K562 (cell line): Measurements from ENCODE around the gene PCDH9. TPM values are rescaled to one million over a fixed set of nuclear protein-coding genes. Genes with fewer than 3 reads are reported as not detected.
A peak's percentile ranks its signal among the peaks of the same experiment; 100 is the strongest.

Experiments
- ATAC-seq: fragments of 200-7000 bp; cut with Tn5 transposase; 3 replicates; pipeline ENCODE4 v1.9.1; 2020; ENCODE audit warnings: moderate library complexity
- BruUV-seq: library from RNA; stranded (reverse); fragments of 400-500 nt; replicated peaks from 2 replicates; lab custom pipeline; 2021; lab: Mats Ljungman, UMichigan
- CTCF ChIA-PET: fragments of 300-600 bp; formaldehyde crosslinking; extraction: SDS; loops from one replicate; lab custom pipeline; 2021; ENCODE audit warnings: low intra/inter-chr PET ratio; lab: Yijun Ruan, JAX
- POLR2A ChIA-PET: fragments of 300-600, 350-650 bp; sonication (Branson Sonifier 250); formaldehyde crosslinking; extraction: SDS; loops from one replicate; lab custom pipeline; 2021; ENCODE audit warnings: antibody characterized with exemption, inconsistent platforms; lab: Yijun Ruan, JAX
- DNase-seq, 4 experiments: peaks; one replicate each; pipeline versions ENCODE4 v3.0.0 to v3.0.0-alpha.2; 2011 to 2018; ENCODE audit warnings: low spot score in 3 of 4, mixed read lengths in 3 of 4; ENCODE audit errors: extremely low read depth in 1 of 4
- FAIRE-seq: peaks from 2 replicates; lab custom pipeline; 2011; peaks lifted over from hg19 to GRCh38; lab: Jason Lieb, UNC
- H2AFZ ChIP-seq: 2 replicates; pipeline ENCODE4 v1.6.0; 2011; ENCODE audit warnings: low read depth, low read length, control low read depth, inconsistent platforms
- H3K27ac ChIP-seq: fragments of 200-600 bp; 3 replicates; pipeline ENCODE4 v1.8.0; 2011; ENCODE audit warnings: low read depth, mild to moderate bottlenecking, control low read depth, inconsistent platforms, low read length, moderate library complexity, mixed read lengths; ENCODE audit errors: extremely low read depth
- H3K27me3 ChIP-seq, 2 experiments: fragments of 300-600 bp in 1 of 2; 2 replicates in 1 of 2; 3 replicates in 1 of 2; pipeline versions ENCODE4 v1.6.0 to v1.8.0; 2011; ENCODE audit warnings: inconsistent platforms in 2 of 2, low read length in 2 of 2, mild to moderate bottlenecking in 1 of 2, mixed read lengths in 1 of 2, moderate library complexity in 1 of 2; ENCODE audit not compliant: control insufficient read depth in 2 of 2, insufficient read depth in 2 of 2
- H3K36me3 ChIP-seq: fragments of 300-600 bp; 3 replicates; pipeline ENCODE4 v1.8.0; 2011; ENCODE audit warnings: mild to moderate bottlenecking, low read length, inconsistent platforms; ENCODE audit not compliant: control insufficient read depth, insufficient read depth
- H3K4me1 ChIP-seq, 2 experiments: fragments of 200-600 bp in 1 of 2; replicated peaks in 1 of 2; 2 replicates in 1 of 2; 3 replicates in 1 of 2; pipeline versions ENCODE4 v1.5.1 to v1.8.0; 2011; ENCODE audit warnings: inconsistent platforms in 2 of 2, low read length in 2 of 2, mild to moderate bottlenecking in 1 of 2, mixed read lengths in 1 of 2, moderate library complexity in 1 of 2; ENCODE audit not compliant: control insufficient read depth in 2 of 2, insufficient read depth in 2 of 2
- H3K4me2 ChIP-seq: 2 replicates; pipeline ENCODE4 v1.6.1; 2011; ENCODE audit warnings: low read length, control low read depth, inconsistent platforms, mixed read lengths; ENCODE audit not compliant: insufficient read depth
- H3K4me3 ChIP-seq: fragments of 200-600 bp; sonication (generic), shearing (Covaris generic); 2 replicates; pipeline ENCODE4 v1.5.1; 2016; ENCODE audit warnings: control low read depth, inconsistent platforms
- H3K79me2 ChIP-seq: fragments of 200-600 bp; 3 replicates; pipeline ENCODE4 v1.8.0; 2011; ENCODE audit warnings: low read length, inconsistent platforms; ENCODE audit not compliant: control insufficient read depth, insufficient read depth
- H3K9ac ChIP-seq, 2 experiments: 2 replicates each; pipeline versions ENCODE4 v1.6.0 to v1.6.1; 2011; ENCODE audit warnings: low read depth in 2 of 2, low read length in 2 of 2, control low read depth in 1 of 2, inconsistent platforms in 1 of 2, mild to moderate bottlenecking in 1 of 2, mixed read lengths in 1 of 2; ENCODE audit not compliant: insufficient read depth in 1 of 2
- H3K9me1 ChIP-seq: one replicate; pipeline ENCODE4 v1.6.0; 2011; ENCODE audit warnings: inconsistent platforms, mild to moderate bottlenecking, low read length, moderate library complexity; ENCODE audit not compliant: control insufficient read depth, insufficient read depth
- H3K9me3 ChIP-seq: replicated peaks from 2 replicates; pipeline ENCODE4 v1.5.1; 2011; ENCODE audit warnings: low read depth, low read length, inconsistent platforms; ENCODE audit not compliant: control insufficient read depth, insufficient read depth
- H4K20me1 ChIP-seq: replicated peaks from 2 replicates; pipeline ENCODE4 v1.6.1; 2011; ENCODE audit warnings: low read length, inconsistent platforms, mixed read lengths; ENCODE audit not compliant: control insufficient read depth, insufficient read depth
- ATF7 ChIP-seq: fragments of 450-650 bp; IDR thresholded peaks from 2 replicates; pipeline ENCODE4 v1.7.1; 2014; ENCODE audit warnings: mild to moderate bottlenecking, moderate library complexity
- BCOR ChIP-seq: fragments of 450-650 bp; IDR thresholded peaks from 2 replicates; pipeline ENCODE4 v1.6.1; 2016
- BRD9 ChIP-seq: fragments of 450-650 bp; IDR thresholded peaks from 2 replicates; pipeline ENCODE4 v1.6.1; 2018; ENCODE audit warnings: low read depth; ENCODE audit not compliant: partially characterized antibody
- EGR1 ChIP-seq: fragments of 450-650 bp; conservative IDR thresholded peaks from 2 replicates; pipeline ENCODE4 v1.6.1; 2017; ENCODE audit warnings: mild to moderate bottlenecking
- FOS ChIP-seq: IDR thresholded peaks from 3 replicates; pipeline ENCODE4 v1.6.1; 2011; ENCODE audit not compliant: insufficient read length; ENCODE audit errors: extremely low read depth
- HMGN3 ChIP-seq: IDR thresholded peaks from 2 replicates; pipeline ENCODE4 v1.6.1; 2011; ENCODE audit warnings: borderline replicate concordance, low read depth, mild to moderate bottlenecking, mixed read lengths, low read length; ENCODE audit not compliant: insufficient read length; ENCODE audit errors: extremely low read depth
- NCOA4 ChIP-seq: fragments of 450-650 bp; IDR thresholded peaks from 2 replicates; pipeline ENCODE4 v1.6.1; 2018; ENCODE audit warnings: mild to moderate bottlenecking; ENCODE audit not compliant: partially characterized antibody
- PTTG1 ChIP-seq: fragments of 450-650 bp; IDR thresholded peaks from 2 replicates; pipeline ENCODE4 v1.6.1; 2016; ENCODE audit warnings: low read depth, mild to moderate bottlenecking, missing genetic modification characterization, missing compliant biosample characterization
- SMAD1 ChIP-seq: fragments of 150-350 bp; IDR thresholded peaks from 2 replicates; pipeline ENCODE4 v1.6.1; 2014; ENCODE audit warnings: low read length, low read depth; ENCODE audit not compliant: partially characterized antibody
- SNIP1 ChIP-seq: fragments of 450-650 bp; IDR thresholded peaks from 2 replicates; pipeline ENCODE4 v1.7.1; 2017; ENCODE audit warnings: low read depth, mild to moderate bottlenecking
- SRSF7 ChIP-seq: fragments of 200-400 bp; formaldehyde crosslinking; optimal IDR thresholded peaks from 2 replicates; pipeline ENCODE3; 2017; ENCODE audit warnings: mild to moderate bottlenecking, low read depth, low read length
- XRCC3 ChIP-seq: fragments of 450-650 bp; IDR thresholded peaks from 2 replicates; pipeline ENCODE4 v1.6.1; 2017; ENCODE audit warnings: mild to moderate bottlenecking, moderate library complexity
- ZNF165 ChIP-seq: fragments of 250-450 bp; sonication (Bioruptor Pico); IDR thresholded peaks from 2 replicates; pipeline ENCODE4 v1.4.0; 2020; ENCODE audit warnings: borderline replicate concordance
- ZNF311 ChIP-seq: fragments of 250-450 bp; sonication (Bioruptor Pico); IDR thresholded peaks from 2 replicates; pipeline ENCODE4 v1.4.0; 2020; ENCODE audit warnings: mild to moderate bottlenecking, moderate library complexity
- ZNF408 ChIP-seq: fragments of 250-450 bp; sonication (Bioruptor Pico); IDR thresholded peaks from 2 replicates; pipeline ENCODE4 v1.4.0; 2020; ENCODE audit warnings: low read depth, mild to moderate bottlenecking, moderate library complexity
- WGBS: fragments of 100-300 bp; shearing (Covaris generic); methylation state at CpG from one replicate; pipeline ENCODE4 v1.1.6; 2016; ENCODE audit warnings: low coverage, mixed read lengths; ENCODE audit not compliant: insufficient coverage; ENCODE audit errors: missing lambda C conversion rate; 5-methylcytosine and 5-hydroxymethylcytosine counted together
- in situ Hi-C: fragments of 300-500 bp; cut with MboI; formaldehyde crosslinking; loops from 4 replicates; pipeline ENCODE4 v1.15.0; 2018; ENCODE audit warnings: inconsistent platforms, mixed read lengths
- intact Hi-C: fragments of 100-400 bp; cut with micrococcal nuclease; formaldehyde crosslinking; loops from 2 replicates; pipeline ENCODE4 v1.14.2; 2022
- polyA plus RNA-seq, 8 experiments: library from polyadenylated mRNA; depleted of rRNA in 4 of 8; stranded (reverse) in 5 of 8; unstranded in 3 of 8; fragments of >200 nt; fragmentation: Nextera tagmentation in 2 of 8; fragmentation: Illumina TruSeq in 1 of 8; extraction: Ambion mirVana in 2 of 8; extraction: Trizol in 1 of 8; gene quantifications; 2 replicates each; pipeline versions ENCODE4 v1.2.1 to v1.2.3, GENCODE V29; 2011 to 2014; ENCODE audit warnings: inconsistent platforms in 1 of 8, missing spikeins in 1 of 8
- total RNA-seq, 7 experiments: library from RNA; depleted of rRNA in 6 of 7; stranded (reverse); fragments of >200 nt in 6 of 7; fragmentation: Illumina TruSeq in 2 of 7; extraction: Trizol in 2 of 7; gene quantifications; 2 replicates each; pipeline versions ENCODE4 v1.2.1 to v1.2.3, GENCODE V29; 2011 to 2021; ENCODE audit warnings: low replicate concordance in 1 of 7
- TF ChIP-seq, protein P1 (sequence below): fragments of 250-450 bp; sonication (Bioruptor Pico); IDR thresholded peaks from 2 replicates; pipeline ENCODE4 v1.4.0; 2020; ENCODE audit warnings: mild to moderate bottlenecking

The PCDH9 gene
- total and polyA plus RNA-seq, 9 of the 15 experiments (the other 6 are each of a cell fraction or from before 2014, with no cell fraction given): 1.1 to 6.7 (median 4.9) TPM

DNA sequence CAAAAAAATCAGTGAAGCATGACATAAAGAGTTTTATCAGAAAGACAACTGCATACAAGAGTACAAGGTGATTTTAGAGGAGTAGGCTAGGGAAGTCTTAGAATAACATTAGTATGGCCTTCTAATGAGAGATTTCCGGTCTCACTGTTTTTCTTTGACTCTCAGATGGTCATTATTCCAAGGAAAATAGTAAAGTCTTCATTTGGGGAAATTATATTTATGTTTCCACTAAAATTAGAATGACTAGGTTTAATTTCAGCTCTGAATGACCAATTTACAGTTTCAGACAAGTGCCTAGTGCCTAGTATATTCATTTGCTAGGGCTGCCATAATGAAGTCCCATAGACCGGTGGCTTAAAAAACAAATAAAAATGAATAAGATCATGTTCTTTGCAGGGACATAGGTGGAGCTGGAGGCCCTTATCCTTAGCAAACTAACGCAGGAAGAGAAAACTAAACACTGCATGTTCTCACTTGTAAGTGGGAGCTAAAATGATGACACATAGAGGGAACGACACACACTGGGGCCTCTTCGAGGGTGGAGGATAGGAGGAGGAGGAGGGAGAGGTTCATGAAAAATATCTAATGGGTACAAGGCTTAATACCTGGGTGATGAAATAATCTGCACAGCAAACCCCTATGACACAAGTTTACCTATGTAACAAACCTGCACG, 303.1 kb downstream of the PCDH9 start:
- no peak overlapping the region for H3K4me3 ChIP-seq

More for the DNA sequence above, 303.1 kb downstream of the PCDH9 start:
- DNase-seq (no peak), FAIRE-seq (no peak), ATAC-seq (peak; percentile 51)
- BruUV-seq: no TSS peak
- in situ Hi-C loops: no loop called here
- H2AFZ ChIP-seq: no peak overlapping the region
- ChIA-PET CTCF (no interaction called here), POLR2A (no interaction called here)
- no peaks in the 10 kb centered on the region; a peak in 1 of 5 replicates for H3K4me1 ChIP-seq
- no peaks in the 10 kb centered on the region for H3K9me1 ChIP-seq
- no peak overlapping the region for H3K4me2 ChIP-seq
- 30% methylated on average over 6 of the region's 6 CpGs for WGBS
- no peaks in the 10 kb centered on the region for H4K20me1 ChIP-seq
- H3K79me2 ChIP-seq: no peaks in the 10 kb centered on the region
- no peaks in the 10 kb centered on the region for H3K27me3 ChIP-seq
- no peak overlapping the region for H3K9ac ChIP-seq
- intact Hi-C loops: no loop called here
- no peaks in the 10 kb centered on the region for H3K36me3 ChIP-seq
- no peak overlapping the region for H3K27ac ChIP-seq
- no peak for TF ChIP-seq NCOA4
- no peak for TF ChIP-seq PTTG1
- TF ChIP-seq ZNF408 (CRISPR knock-in tag): no peak
- no peak for TF ChIP-seq XRCC3
- no peak for TF ChIP-seq ZNF311 (CRISPR knock-in tag)
- TF ChIP-seq SRSF7: no peak
- no peak for TF ChIP-seq HMGN3
- TF ChIP-seq SNIP1: no peak
- no peak for TF ChIP-seq FOS
- TF ChIP-seq ZNF165 (CRISPR knock-in tag): no peak
- TF ChIP-seq BRD9: no peak
- TF ChIP-seq BCOR: no peak
- no peak for TF ChIP-seq SMAD1
- TF ChIP-seq ATF7: no peak
- TF ChIP-seq, protein P1, sequence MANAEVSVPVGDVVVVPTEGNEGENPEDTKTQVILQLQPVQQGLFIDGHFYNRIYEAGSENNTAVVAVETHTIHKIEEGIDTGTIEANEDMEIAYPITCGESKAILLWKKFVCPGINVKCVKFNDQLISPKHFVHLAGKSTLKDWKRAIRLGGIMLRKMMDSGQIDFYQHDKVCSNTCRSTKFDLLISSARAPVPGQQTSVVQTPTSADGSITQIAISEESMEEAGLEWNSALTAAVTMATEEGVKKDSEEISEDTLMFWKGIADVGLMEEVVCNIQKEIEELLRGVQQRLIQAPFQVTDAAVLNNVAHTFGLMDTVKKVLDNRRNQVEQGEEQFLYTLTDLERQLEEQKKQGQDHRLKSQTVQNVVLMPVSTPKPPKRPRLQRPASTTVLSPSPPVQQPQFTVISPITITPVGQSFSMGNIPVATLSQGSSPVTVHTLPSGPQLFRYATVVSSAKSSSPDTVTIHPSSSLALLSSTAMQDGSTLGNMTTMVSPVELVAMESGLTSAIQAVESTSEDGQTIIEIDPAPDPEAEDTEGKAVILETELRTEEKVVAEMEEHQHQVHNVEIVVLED (CRISPR knock-in tag): no peak
- no peak for TF ChIP-seq EGR1
- H3K9me3 ChIP-seq: no peaks in the 10 kb centered on the region
